HG03064 (cell line): ENCODE data around the gene BRD9.

ENCODE experiments used
- ATAC-seq: cut with Tn5 transposase; IDR thresholded peaks from one replicate; pipeline ENCODE4 v1.9.1; 2021; ENCODE audit warnings: low read depth; ENCODE audit not compliant: unreplicated experiment

BRD9 gene

GRCh38 chr5:905139-905642 lies 12.6 kb upstream of the BRD9 start:
- ATAC-seq = no peak

GRCh38 chr5:903756-904096 lies 11.1 kb upstream of the BRD9 start:
- ATAC-seq = no peak

GRCh38 chr5:902129-902916 lies 9.7 kb upstream of the BRD9 start:
- no peak for ATAC-seq

- no peak for ATAC-seq
Measured at GRCh38 chr5:900781-901180, 8.2 kb upstream of the BRD9 start.

- ATAC-seq = no peak
Measured at GRCh38 chr5:893711-894110, 1.1 kb upstream of the BRD9 start.

- ATAC-seq = peak; percentile 4
Measured at GRCh38 chr5:893137-893506, 521 bp upstream of the BRD9 start.

GRCh38 chr5:891837-892393 lies 686 bp downstream of the BRD9 start:
- no peak for ATAC-seq

GRCh38 chr5:891117-891836 lies 1.3 kb downstream of the BRD9 start:
- ATAC-seq = no peak

GRCh38 chr5:889075-889710 lies 3.4 kb downstream of the BRD9 start:
- ATAC-seq = no peak

- ATAC-seq = no peak
Measured at GRCh38 chr5:888638-889035, 4.0 kb downstream of the BRD9 start.

- ATAC-seq = no peak
Measured at GRCh38 chr5:887947-888637, 4.5 kb downstream of the BRD9 start.

- no peak for ATAC-seq
Measured at GRCh38 chr5:886716-887325, 5.8 kb downstream of the BRD9 start.

- ATAC-seq = no peak
Measured at GRCh38 chr5:886036-886435, 6.6 kb downstream of the BRD9 start.

GRCh38 chr5:885529-885928 lies 7.1 kb downstream of the BRD9 start:
- ATAC-seq = no peak

- no peak for ATAC-seq
Measured at GRCh38 chr5:885127-885442, 7.5 kb downstream of the BRD9 start.

GRCh38 chr5:884345-885126 lies 8.1 kb downstream of the BRD9 start:
- no peak for ATAC-seq

GRCh38 chr5:883475-884181 lies 9.0 kb downstream of the BRD9 start:
- no peak for ATAC-seq

- ATAC-seq = no peak
Measured at GRCh38 chr5:882253-883183, 10.1 kb downstream of the BRD9 start.
